ENCODE data around the gene GNPDA1. TPM values are rescaled to one million over a fixed set of nuclear protein-coding genes. Genes with fewer than 3 reads are reported as not detected.

GNPDA1 gene
- total RNA-seq, 1 experiment from 2014 or later: 54.0 TPM

- Mint-ChIP-seq H3K27me3 (ENCODE audit: unreplicated experiment) (peaks cover 19% of the 10 kb centered on the region), H3K9me3 (ENCODE audit: low read depth, unreplicated experiment) (no peaks in the 10 kb centered on the region), H3K4me3 (ENCODE audit: low read depth, unreplicated experiment) (no peak overlapping the region), H3K4me1 (ENCODE audit: low read depth, unreplicated experiment) (no peaks in the 10 kb centered on the region), H3K36me3 (ENCODE audit: insufficient read depth, unreplicated experiment) (no peaks in the 10 kb centered on the region), H3K27ac (ENCODE audit: unreplicated experiment) (no peak overlapping the region)
- CTCF ChIA-PET: interaction anchor here (0.5 kb wide), 1 partner anchor 1133 kb away, joined by 7 read pairs; no protein-coding TSS in a partner anchor
- intact Hi-C loops (cut with micrococcal nuclease; ENCODE audit: unreplicated experiment): no loop called here
- no peak for TF ChIP-seq CTCF (IDR thresholded peaks at IDR 0.05; ENCODE audit: unreplicated experiment)
- BruUV-seq (replicated peaks): no TSS peak
- DNase-seq: no peak
These were observed 60.8 kb downstream of the GNPDA1 start for GRCh38 chr5:141952020-141952419.

DNA sequence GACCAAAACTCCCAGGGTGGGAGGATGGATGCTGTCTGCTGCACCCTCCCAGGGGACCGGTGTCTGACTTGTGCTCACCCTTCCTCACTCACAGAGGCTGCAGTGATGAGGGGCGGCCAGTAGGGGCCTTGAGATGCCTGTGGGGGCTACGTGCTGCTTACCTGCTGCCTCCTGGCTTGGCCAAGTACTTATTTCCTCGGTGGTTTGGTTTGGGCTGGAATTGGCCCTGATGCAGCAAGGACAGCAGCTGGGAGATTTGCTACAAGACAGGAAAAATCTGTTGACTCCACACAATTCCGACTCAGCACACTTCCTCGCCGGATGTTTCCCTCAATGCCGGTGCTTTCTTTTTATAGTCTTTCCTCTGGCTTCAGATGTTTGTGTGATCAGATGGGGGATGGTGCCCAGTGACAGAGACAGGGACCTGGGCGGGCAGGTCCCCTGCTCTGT is 61.5 kb downstream of the GNPDA1 start:
- CTCF ChIA-PET: interaction anchor here (0.5 kb wide), 1 partner anchor 1134 kb away, joined by 7 read pairs; no protein-coding TSS in a partner anchor
- Mint-ChIP-seq H3K9me3 (ENCODE audit: low read depth, unreplicated experiment) (no peaks in the 10 kb centered on the region), H3K4me3 (ENCODE audit: low read depth, unreplicated experiment) (no peak overlapping the region), H3K27me3 (ENCODE audit: unreplicated experiment) (peaks cover 19% of the 10 kb centered on the region), H3K36me3 (ENCODE audit: insufficient read depth, unreplicated experiment) (no peaks in the 10 kb centered on the region), H3K27ac (ENCODE audit: unreplicated experiment) (no peak overlapping the region), H3K4me1 (ENCODE audit: low read depth, unreplicated experiment) (no peaks in the 10 kb centered on the region)
- TF ChIP-seq CTCF (IDR thresholded peaks at IDR 0.05; ENCODE audit: unreplicated experiment): peak; percentile 58
- BruUV-seq (replicated peaks): no TSS peak
- intact Hi-C loops (cut with micrococcal nuclease; ENCODE audit: unreplicated experiment): no loop called here
- peak; percentile 47 for DNase-seq

Other genes with a start within 250 kb of the GNPDA1 start
- gene PCDH1, start 134.6 kb downstream of the GNPDA1 start, total RNA-seq (2022): 146 and 167 TPM in 2 replicates
- 78.0 and 78.5 TPM in 2 replicates for gene DELE1, start 89.2 kb downstream of the GNPDA1 start, total RNA-seq (2022)
- gene PCDH12, start 54.8 kb downstream of the GNPDA1 start, total RNA-seq (2022): not detected in 2 replicates
- 32.2 and 43.3 TPM in 2 replicates for gene RNF14, start 43.9 kb downstream of the GNPDA1 start, total RNA-seq (2022)
- 58.0 and 70.1 TPM in 2 replicates for gene NDFIP1, start 95.8 kb upstream of the GNPDA1 start, total RNA-seq (2022)